ENCODE results near the gene WDFY2.

The WDFY2 gene

DNA sequence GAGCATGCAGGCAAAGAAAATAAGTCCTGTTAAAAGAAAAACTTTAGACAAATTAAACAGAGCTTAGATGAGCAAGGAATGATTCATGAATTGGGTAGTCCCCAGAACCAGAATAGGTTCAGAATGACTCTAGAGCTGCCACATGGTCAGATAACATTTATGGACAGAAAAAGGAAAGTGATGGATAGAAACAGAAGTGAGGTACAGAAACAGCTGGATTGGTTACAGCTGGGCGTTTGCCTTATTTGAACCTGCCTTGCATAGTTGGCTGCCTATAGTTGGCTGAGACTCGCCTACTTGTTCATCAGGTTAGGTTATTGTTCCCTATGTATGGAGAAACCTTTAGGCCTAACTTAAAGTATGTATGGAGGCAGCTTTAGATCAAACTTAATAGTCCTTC, 35.4 kb downstream of the WDFY2 start:
- Histone ChIP-seq H3K36me3 (replicated peaks; ENCODE audit: low read depth, low read length) (no peaks in the 10 kb centered on the region), H3K9me3 (ENCODE audit: insufficient read depth, low read length) (no peaks in the 10 kb centered on the region), H3K4me1 (ENCODE audit: low read length) (peaks cover 11% of the 10 kb centered on the region), H3K79me2 (ENCODE audit: low read length) (peaks cover 17% of the 10 kb centered on the region), H3K9ac (ENCODE audit: low read length) (no peak overlapping the region), H3K27ac (ENCODE audit: low read length) (no peak overlapping the region), H4K20me1 (ENCODE audit: insufficient read depth, low read length) (no peaks in the 10 kb centered on the region), H3K4me2 (ENCODE audit: low read length) (no peak overlapping the region), H3K4me3 (ENCODE audit: low read length) (no peak overlapping the region), H3K27me3 (ENCODE audit: low read depth, low read length) (no peaks in the 10 kb centered on the region), H2AFZ (ENCODE audit: low read depth, low read length) (no peak overlapping the region)
- TF ChIP-seq CTCF (IDR thresholded peaks at IDR 0.05; ENCODE audit: low read depth, low read length) (no peak), EZH2phosphoT487 (IDR thresholded peaks at IDR 0.05; ENCODE audit: low read depth) (no peak)

GRCh38 chr13:51620165-51620983, 36.1 kb downstream of the WDFY2 start:
- Histone ChIP-seq H3K36me3 (replicated peaks; ENCODE audit: low read depth, low read length) (no peaks in the 10 kb centered on the region), H3K27ac (ENCODE audit: low read length) (no peak overlapping the region), H4K20me1 (ENCODE audit: insufficient read depth, low read length) (no peaks in the 10 kb centered on the region)

DNA sequence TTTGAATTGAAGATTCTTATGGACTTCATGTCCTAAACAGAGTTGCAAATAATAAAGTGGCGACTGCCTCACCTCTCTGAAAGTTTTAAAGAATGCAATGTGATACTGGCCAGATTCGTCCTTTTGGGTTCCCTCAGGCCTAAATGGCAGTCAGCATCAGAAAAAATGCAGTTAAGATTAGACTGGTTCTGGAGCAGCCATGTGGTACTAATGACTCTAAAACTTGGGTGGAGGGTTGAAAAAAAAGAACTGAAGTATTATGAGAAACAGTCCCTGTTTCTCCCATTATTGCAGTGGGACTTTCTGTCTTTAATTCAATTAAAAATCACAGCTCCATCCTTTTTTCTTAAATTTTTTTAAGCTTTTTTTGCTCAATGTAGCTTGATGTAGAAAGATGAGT, 37.3 kb downstream of the WDFY2 start:
- 0 out of 2 replicates have a peak, but pooled peaks cover 4% of the 10 kb centered on the region for H4K20me1 ChIP-seq (ENCODE audit: insufficient read depth, low read length)
- H3K4me1 ChIP-seq (ENCODE audit: low read length) = peaks cover 13% of the 10 kb centered on the region
- no peak overlapping the region for H3K4me3 ChIP-seq (ENCODE audit: low read length)
- H3K4me2 ChIP-seq (ENCODE audit: low read length) = no peak overlapping the region
- no peaks in the 10 kb centered on the region for H3K27me3 ChIP-seq (ENCODE audit: low read depth, low read length)
- H3K27ac ChIP-seq (ENCODE audit: low read length) = no peak overlapping the region
- no peak overlapping the region for H2AFZ ChIP-seq (ENCODE audit: low read depth, low read length)
- no peak overlapping the region for H3K9ac ChIP-seq (ENCODE audit: low read length)
- no peak for TF ChIP-seq EZH2phosphoT487 (IDR thresholded peaks at IDR 0.05; ENCODE audit: low read depth)
- H3K36me3 ChIP-seq (replicated peaks; ENCODE audit: low read depth, low read length) = no peaks in the 10 kb centered on the region
- H3K9me3 ChIP-seq (ENCODE audit: insufficient read depth, low read length) = no peaks in the 10 kb centered on the region
- H3K79me2 ChIP-seq (ENCODE audit: low read length) = peaks cover 10% of the 10 kb centered on the region

More at GRCh38 chr13:51620165-51620983, 36.1 kb downstream of the WDFY2 start:
- H3K4me3 ChIP-seq (ENCODE audit: low read length) = no peak overlapping the region
- no peak overlapping the region for H3K9ac ChIP-seq (ENCODE audit: low read length)
- H3K4me1 ChIP-seq (ENCODE audit: low read length) = peaks cover 13% of the 10 kb centered on the region
- no peak for TF ChIP-seq CTCF (IDR thresholded peaks at IDR 0.05; ENCODE audit: low read depth, low read length)
- no peak for TF ChIP-seq EZH2phosphoT487 (IDR thresholded peaks at IDR 0.05; ENCODE audit: low read depth)
- H2AFZ ChIP-seq (ENCODE audit: low read depth, low read length) = no peak overlapping the region
- H3K27me3 ChIP-seq (ENCODE audit: low read depth, low read length) = no peaks in the 10 kb centered on the region
- H3K4me2 ChIP-seq (ENCODE audit: low read length) = no peak overlapping the region
- peaks cover 20% of the 10 kb centered on the region for H3K79me2 ChIP-seq (ENCODE audit: low read length)
- H3K9me3 ChIP-seq (ENCODE audit: insufficient read depth, low read length) = no peaks in the 10 kb centered on the region

GRCh38 chr13:51623473-51623872, 39.2 kb downstream of the WDFY2 start:
- Histone ChIP-seq H3K4me1 (ENCODE audit: low read length) (peaks cover 13% of the 10 kb centered on the region), H3K9me3 (ENCODE audit: insufficient read depth, low read length) (no peaks in the 10 kb centered on the region), H3K27ac (ENCODE audit: low read length) (no peak overlapping the region), H3K9ac (ENCODE audit: low read length) (no peak overlapping the region), H3K4me3 (ENCODE audit: low read length) (no peak overlapping the region), H4K20me1 (ENCODE audit: insufficient read depth, low read length) (0 out of 2 replicates have a peak, but pooled peaks cover 4% of the 10 kb centered on the region), H3K79me2 (ENCODE audit: low read length) (peaks cover 13% of the 10 kb centered on the region), H3K36me3 (replicated peaks; ENCODE audit: low read depth, low read length) (no peaks in the 10 kb centered on the region), H3K27me3 (ENCODE audit: low read depth, low read length) (no peaks in the 10 kb centered on the region), H3K4me2 (ENCODE audit: low read length) (no peak overlapping the region), H2AFZ (ENCODE audit: low read depth, low read length) (no peak overlapping the region)
- TF ChIP-seq EZH2phosphoT487 (IDR thresholded peaks at IDR 0.05; ENCODE audit: low read depth) (no peak), CTCF (IDR thresholded peaks at IDR 0.05; ENCODE audit: low read depth, low read length) (no peak)
